ENCODE measurements around the gene DNM3. TPM values are rescaled to one million over a fixed set of nuclear protein-coding genes. Genes with fewer than 3 reads are reported as not detected.
"Not testable (repeated sequence)": the region's sequence is repeated elsewhere in the genome, so short reads cannot be mapped to it uniquely, and the experiment has no call there.

The DNM3 gene
- total RNA-seq, 1 donor from 2014 or later, result 1.3 TPM

DNA sequence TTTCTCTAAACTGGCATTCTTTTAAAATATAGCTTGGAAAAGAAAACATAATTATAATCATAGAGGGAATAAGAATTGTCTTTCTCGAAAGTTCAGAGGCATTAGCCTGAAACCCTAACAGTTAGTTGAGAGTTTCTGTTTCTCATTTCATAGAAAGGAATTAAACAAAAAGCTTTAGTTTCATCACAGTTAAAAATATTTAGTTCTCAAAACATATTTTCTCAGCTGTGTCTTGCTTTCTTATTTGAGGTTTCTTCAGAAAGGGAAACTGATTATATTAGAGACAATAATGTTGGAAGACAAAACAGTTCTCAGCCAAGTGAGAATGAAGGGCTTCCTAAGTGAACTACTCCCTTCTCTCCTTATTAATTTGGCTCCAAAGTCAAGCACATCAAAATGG is 503.8 kb downstream of the DNM3 start:
- intact Hi-C loops (cut with micrococcal nuclease), result no loop called here

- intact Hi-C loops (cut with micrococcal nuclease), result no loop called here
These were observed 506.1 kb downstream of the DNM3 start for GRCh38 chr1:172347416-172347815.

GRCh38 chr1:172350856-172351255 is 509.6 kb downstream of the DNM3 start:
- intact Hi-C loops (cut with micrococcal nuclease), result no loop called here

DNA sequence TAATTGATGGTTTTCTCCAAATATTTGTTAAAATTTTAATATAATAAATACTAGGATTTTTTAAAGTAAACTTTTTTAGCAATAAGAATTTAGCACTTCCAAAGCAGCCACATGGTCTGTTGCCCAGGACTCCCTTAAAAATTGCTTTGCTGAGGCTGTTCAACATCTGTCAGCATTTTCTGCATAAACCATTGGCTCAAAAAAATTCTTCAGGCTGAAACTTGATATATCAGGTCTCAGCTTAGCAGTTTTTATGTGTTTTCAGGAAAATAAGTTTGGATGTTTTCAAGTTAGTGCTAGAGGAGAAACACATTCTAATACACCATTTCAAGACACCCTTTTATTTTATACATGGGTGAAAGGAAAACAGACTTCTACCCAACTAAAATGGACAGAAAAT is 510.0 kb downstream of the DNM3 start:
- intact Hi-C loops (cut with micrococcal nuclease), result no loop called here

- intact Hi-C loops (cut with micrococcal nuclease), result no loop called here
These were observed 510.5 kb downstream of the DNM3 start for GRCh38 chr1:172351754-172352161.

GRCh38 chr1:172352435-172352834 is 511.1 kb downstream of the DNM3 start:
- intact Hi-C loops (cut with micrococcal nuclease), result no loop called here

GRCh38 chr1:172354291-172355274 is 513.3 kb downstream of the DNM3 start:
- intact Hi-C loops (cut with micrococcal nuclease), result loop anchor here (5.0 kb wide), 1 partner anchor 172 kb away; no protein-coding TSS in a partner anchor

DNA sequence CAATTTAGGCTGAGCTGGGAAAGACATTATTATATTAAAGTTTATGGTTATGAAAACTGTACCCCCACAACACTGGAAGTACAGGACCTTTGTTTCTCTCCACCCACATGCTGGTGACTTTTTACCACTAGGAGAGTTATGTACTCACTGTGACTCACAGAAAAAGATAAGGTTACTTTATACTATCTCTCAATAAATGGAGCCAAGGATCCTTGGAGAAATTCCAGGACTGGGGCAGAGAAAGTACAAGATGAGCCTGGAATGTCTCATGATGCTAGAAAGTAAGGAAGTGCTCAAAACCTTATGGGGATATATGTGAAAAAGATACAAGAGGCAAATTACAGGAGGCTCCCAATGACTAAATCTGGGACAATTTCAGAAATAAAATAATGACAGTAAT is 515.3 kb downstream of the DNM3 start:
- intact Hi-C loops (cut with micrococcal nuclease), result loop anchor here (5.0 kb wide), 1 partner anchor 174 kb away; no protein-coding TSS in a partner anchor

GRCh38 chr1:172357753-172358385 is 516.6 kb downstream of the DNM3 start:
- intact Hi-C loops (cut with micrococcal nuclease), result loop anchor here (1.0 to 5.0 kb wide), 6 partner anchors 19 to 341 kb away; no protein-coding TSS in a partner anchor

DNA sequence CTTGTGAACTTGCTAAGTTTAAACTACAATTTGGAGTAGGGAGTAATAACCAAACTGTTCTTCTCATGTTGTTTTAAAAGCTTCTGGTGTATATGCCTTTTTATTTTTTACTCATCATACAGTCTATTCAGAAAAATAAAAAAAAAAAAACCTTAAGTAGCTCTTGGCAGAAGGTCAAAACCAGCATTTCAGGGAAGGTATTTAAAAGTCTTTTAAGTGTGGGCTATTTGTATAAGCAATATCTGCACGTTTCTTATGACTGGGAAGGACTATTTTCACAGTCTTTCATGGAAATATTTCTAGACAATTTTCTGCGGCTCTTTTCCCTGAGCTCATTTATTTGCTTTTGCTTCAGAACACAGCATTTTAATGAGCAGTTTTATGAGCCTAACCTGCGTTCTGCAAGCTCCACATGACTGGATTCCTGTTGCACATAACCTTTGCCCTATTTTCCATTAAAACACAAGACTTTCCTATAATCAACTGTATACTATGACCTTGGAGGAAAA is 518.2 kb downstream of the DNM3 start:
- intact Hi-C loops (cut with micrococcal nuclease), result loop anchor here (2.0 to 5.0 kb wide), 4 partner anchors 21 to 339 kb away; no protein-coding TSS in a partner anchor

- intact Hi-C loops (cut with micrococcal nuclease), result no loop called here
These were observed 519.2 kb downstream of the DNM3 start for GRCh38 chr1:172360511-172360910.

- intact Hi-C loops (cut with micrococcal nuclease), result no loop called here
These were observed 519.7 kb downstream of the DNM3 start for GRCh38 chr1:172360985-172361384.

- intact Hi-C loops (cut with micrococcal nuclease), result no loop called here
These were observed 522.6 kb downstream of the DNM3 start for GRCh38 chr1:172363852-172364251.

DNA sequence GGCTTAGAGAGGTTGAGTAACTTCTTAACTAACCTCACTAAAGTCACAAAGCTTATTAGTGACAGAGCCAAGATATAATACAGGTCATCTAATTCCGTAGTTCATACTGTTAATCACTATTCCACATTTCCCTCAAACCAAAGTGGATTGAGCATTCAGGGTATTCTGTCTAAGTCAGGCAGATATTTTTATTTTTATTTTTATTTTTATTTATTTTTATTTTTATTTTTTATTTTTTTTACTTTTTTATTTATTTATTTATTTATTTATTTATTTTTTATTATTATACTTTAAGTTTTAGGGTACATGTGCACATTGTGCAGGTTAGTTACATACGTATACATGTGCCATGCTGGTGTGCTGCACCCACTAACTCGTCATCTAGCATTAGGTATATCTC is 530.3 kb downstream of the DNM3 start:
- intact Hi-C loops (cut with micrococcal nuclease), result not testable (repeated sequence)

DNA sequence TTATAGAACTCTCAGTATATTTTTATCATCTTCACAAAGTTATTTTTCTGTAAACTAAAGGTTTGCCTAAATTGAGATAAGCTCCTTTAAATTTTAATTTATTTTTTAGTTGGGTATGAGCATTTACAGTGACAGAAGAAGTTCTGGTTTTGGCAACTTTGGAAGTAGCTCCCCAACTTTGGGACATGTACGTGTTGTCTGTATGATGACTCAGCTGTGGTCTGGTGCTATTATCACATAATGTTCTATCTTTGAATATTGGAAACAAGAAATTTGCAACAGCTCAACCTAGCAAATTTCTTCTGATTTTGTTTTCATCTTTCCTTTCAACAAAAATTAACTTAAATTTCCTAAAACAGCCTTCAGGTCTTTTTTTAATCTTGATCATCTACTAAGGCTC is 532.6 kb downstream of the DNM3 start:
- intact Hi-C loops (cut with micrococcal nuclease), result no loop called here

DNA sequence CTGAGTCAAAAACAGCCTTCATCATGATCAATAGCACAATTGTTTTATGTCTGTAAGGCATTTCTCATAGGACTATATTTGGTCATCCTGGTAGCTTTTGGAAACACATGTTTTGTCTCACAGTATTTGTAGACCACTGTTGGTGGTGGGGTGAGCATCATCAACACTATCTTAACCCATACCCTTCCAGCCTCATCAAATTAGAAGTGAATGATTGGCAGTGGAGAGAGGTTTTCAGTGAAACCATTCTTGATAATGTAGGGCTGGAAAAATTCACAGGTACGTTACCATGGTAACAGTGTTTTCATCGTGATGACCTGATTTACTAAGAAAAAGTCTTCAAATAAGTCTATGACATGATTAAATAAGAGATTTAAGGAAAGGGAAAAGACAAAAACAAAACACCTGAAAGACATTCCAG is 533.9 kb downstream of the DNM3 start:
- intact Hi-C loops (cut with micrococcal nuclease), result no loop called here

DNA sequence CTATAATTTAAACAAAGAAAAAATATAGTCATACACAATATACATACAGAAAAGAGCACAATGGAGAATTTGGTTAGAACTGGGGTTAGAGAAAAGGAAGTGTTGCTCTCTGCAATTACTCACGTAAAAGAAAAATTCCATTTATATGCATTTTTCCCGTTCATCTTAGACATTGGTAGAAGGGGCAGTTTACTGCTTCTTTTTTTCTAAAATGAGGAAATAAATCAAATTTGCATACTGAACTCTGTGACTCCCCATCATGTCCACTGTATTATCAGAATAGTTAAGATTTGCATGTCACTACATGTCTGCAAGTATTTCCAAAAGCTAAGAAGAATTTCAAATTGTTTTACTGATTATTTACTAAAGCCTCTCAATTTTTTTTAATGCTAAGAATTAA is 535.1 kb downstream of the DNM3 start:
- intact Hi-C loops (cut with micrococcal nuclease), result no loop called here

GRCh38 chr1:172377565-172377964 is 536.3 kb downstream of the DNM3 start:
- intact Hi-C loops (cut with micrococcal nuclease), result no loop called here

GRCh38 chr1:172378109-172378760 is 536.9 kb downstream of the DNM3 start:
- intact Hi-C loops (cut with micrococcal nuclease), result no loop called here

DNA sequence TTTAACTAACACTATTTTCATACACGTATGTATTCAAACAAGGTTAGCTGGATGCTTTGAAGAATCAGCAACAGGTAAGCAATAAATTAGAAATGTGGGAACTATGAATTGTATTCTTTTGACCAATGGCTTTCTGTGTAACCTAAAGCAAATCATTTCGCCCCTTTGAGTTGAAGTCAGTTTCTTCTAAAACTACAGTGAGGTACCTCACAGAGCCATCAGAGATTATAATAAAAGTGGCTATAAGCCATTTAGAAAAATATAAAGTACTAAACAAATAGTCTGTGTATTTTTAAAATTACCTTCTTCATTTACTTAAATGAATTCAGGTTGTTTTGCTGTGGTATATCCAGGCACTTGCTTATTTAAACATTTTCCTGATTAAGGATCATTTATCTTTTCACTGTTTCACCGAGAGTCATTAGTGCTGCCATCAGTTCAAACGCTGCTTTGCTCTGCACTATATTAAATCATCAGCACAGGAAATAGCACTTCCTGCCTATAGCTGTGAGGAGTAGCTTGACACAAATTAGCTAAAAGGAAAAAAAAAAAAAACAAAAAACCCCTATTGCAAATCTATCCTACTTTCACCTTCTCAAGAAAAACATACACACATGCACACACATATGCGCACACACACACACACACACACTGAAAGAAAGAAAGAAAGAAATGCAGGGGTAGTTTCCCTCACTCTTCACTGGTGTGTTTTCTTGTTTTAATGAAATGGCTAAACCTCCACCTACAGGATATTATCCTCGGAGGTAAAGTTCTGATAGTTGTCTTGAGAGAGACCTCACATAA is 539.3 kb downstream of the DNM3 start:
- intact Hi-C loops (cut with micrococcal nuclease), result loop anchor here (1.0 kb wide), 2 partner anchors 14 to 22 kb away; no protein-coding TSS in a partner anchor

GRCh38 chr1:172381946-172382345 is 540.6 kb downstream of the DNM3 start:
- intact Hi-C loops (cut with micrococcal nuclease), result no loop called here

Data from T-helper 2 cell treated with Interferon-gamma antibody and Interleukin-4, amounts not matched to agents 100 ng/mL and 5 ng/mL, for 36 hours (primary cell).